A549 treated with AZD2906 at 1 μM for 4 hours (cell line): Measurements from ENCODE around the gene CES5A. TPM values are rescaled to one million over a fixed set of nuclear protein-coding genes. Genes with fewer than 3 reads are reported as not detected.

Experiments
- total RNA-seq: library from RNA; stranded (reverse); fragments of 200-300 nt; extraction: Qiagen RNA extraction; gene quantifications from 5 replicates; pipeline ENCODE4 v1.2.3, GENCODE V29; 2022

CES5A gene, protein sequence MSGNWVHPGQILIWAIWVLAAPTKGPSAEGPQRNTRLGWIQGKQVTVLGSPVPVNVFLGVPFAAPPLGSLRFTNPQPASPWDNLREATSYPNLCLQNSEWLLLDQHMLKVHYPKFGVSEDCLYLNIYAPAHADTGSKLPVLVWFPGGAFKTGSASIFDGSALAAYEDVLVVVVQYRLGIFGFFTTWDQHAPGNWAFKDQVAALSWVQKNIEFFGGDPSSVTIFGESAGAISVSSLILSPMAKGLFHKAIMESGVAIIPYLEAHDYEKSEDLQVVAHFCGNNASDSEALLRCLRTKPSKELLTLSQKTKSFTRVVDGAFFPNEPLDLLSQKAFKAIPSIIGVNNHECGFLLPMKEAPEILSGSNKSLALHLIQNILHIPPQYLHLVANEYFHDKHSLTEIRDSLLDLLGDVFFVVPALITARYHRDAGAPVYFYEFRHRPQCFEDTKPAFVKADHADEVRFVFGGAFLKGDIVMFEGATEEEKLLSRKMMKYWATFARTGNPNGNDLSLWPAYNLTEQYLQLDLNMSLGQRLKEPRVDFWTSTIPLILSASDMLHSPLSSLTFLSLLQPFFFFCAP
- total RNA-seq = 0.03 TPM in 1 of 5 replicates, not detected in the others

DNA sequence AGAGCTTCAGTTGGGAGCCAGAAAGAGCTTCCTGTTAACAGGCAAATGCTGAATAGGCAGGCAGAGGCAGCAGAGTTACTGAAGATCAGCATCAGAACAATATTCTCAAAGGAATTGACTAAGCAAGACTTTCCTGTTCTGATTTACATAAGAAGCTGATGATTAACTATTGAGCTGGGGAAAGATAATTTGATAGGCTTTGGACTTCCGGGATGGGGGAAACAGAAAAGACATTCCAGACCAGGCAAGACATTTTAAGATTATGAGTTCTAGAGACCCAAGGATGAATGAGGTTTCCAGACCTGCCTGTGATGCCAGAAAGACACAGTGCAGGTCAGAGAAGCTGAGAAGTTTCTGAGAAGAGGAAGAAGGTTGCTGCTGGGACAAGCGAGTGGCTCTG is at the start of gene CES5A:
TSS of gene CES5A (minus strand) at position 101 of the 400 bp plus-strand sequence. CDS start 152 bp downstream, outside the sequence.

DNA sequence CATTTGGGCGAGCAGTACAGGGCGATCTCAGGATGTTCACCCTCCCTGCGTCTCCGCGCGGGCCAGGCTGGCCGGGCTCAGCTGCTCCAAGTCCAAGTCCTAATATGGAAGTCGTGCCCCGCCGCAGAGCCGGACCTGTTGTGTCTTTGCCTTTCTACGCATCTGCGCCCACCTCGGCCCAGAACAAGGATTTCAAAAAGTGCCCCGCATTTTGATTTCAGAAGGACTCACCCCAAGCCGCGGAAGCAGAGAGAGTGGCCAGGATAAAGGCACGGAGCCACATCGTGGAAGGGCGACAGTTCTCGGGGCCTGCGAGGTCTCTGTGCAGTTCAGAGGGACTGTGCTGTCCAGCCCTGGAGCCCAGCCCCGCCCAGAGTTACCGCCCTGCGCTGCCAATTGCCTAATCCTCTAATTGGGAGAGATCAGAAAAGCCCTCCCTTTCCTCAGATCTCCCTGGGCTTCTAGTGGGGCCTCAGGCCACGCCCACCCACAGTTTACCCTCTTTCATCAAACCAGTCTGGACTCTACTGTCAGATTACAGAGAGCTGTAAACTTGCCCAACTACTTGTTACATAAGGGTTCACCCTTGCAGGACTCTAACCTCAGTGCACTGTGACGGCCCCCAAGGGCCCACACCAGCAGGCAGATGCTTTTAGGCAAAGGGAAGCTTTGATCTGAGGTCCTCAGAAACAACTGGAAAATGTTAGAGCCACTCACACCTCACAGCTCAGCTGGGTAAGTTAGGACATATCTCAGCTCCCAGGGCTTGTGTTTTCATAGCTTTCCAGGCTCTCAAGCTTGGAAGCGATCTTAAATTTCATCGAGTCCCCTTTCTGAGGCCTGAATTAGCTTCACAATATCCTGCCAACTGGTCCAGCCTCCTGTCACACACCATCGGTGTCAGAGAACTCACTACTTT is 42.1 kb downstream of the CES5A start, which contains the start of gene CES1:
TSS of gene CES1 (minus strand) at position 324 of the 919 bp plus-strand sequence. CDS start at position 283, 41 bp downstream.

Other genes starting within 250 kb of the CES5A start
- 0.03 to 0.09 TPM (median 0.06 TPM) in 5 replicates for gene SLC6A2, start 219.4 kb downstream of the CES5A start, total RNA-seq
- gene CES1, start 42.3 kb downstream of the CES5A start, total RNA-seq = 29.9 to 50.5 TPM (median 34.8 TPM) in 5 replicates